ENCODE measurements around the gene YBX3.

GRCh38 chr12:10717410-10717809 is 5.7 kb downstream of the YBX3 start:
- TF ChIP-seq CTCF (IDR thresholded peaks at IDR 0.05; ENCODE audit: low read depth, low read length) (no peak), EZH2phosphoT487 (IDR thresholded peaks at IDR 0.05; ENCODE audit: low read depth) (no peak)

All from OCI-LY3 (cell line).